HCT116 (cell line): ENCODE results near the gene APLN. TPM values are rescaled to one million over a fixed set of nuclear protein-coding genes. Genes with fewer than 3 reads are reported as not detected.

Source experiments
- ATAC-seq: fragments of 200-7000 bp; cut with Tn5 transposase; 2 replicates; pipeline ENCODE4 v1.9.1; 2020; ENCODE audit warnings: mild to moderate bottlenecking, moderate library complexity
- BruUV-seq: library from RNA; stranded (reverse); fragments of 400-500 nt; replicated peaks from 2 replicates; lab custom pipeline; 2021; lab: Mats Ljungman, UMichigan
- CTCF ChIA-PET: fragments of 300-600 bp; sonication (Branson Sonifier 250); formaldehyde crosslinking; loops from one replicate; lab custom pipeline; 2021; ENCODE audit warnings: antibody characterized with exemption; lab: Charles Lee
- POLR2A ChIA-PET: fragments of 300-600, 350-600 bp; sonication (Branson Sonifier 250); formaldehyde crosslinking; loops from one replicate; lab custom pipeline; 2021; ENCODE audit warnings: antibody characterized with exemption; lab: Charles Lee
- RAD21 ChIA-PET, 2 experiments: fragments of 300-600 bp; sonication (Branson Sonifier 250); formaldehyde crosslinking; loops; one replicate each; lab custom pipeline; 2023; ENCODE audit warnings: low total read pairs in 2 of 2; ENCODE audit not compliant: uncharacterized antibody in 2 of 2, unreplicated experiment in 2 of 2, low non-redundant PET in 1 of 2; lab: Charles Lee
- DNase-seq: peaks from one replicate; pipeline ENCODE4 v3.0.0-alpha.2; 2010; ENCODE audit warnings: low read depth, low spot score
- H2AFZ ChIP-seq: fragments of 200-600 bp; shearing (Covaris generic), sonication (generic); 2 replicates; pipeline ENCODE4 v1.6.1; 2017; ENCODE audit warnings: low read depth, mixed run types, mixed read lengths, antibody characterized with exemption, low read length; ENCODE audit not compliant: poor library complexity, severe bottlenecking
- H3K27ac ChIP-seq: 2 replicates; pipeline ENCODE4 v1.5.1; 2012; ENCODE audit warnings: low read depth, low read length
- H3K27me3 ChIP-seq: fragments of 200-600 bp; sonication (generic); 2 replicates; pipeline ENCODE4 v1.6.1; 2016; ENCODE audit warnings: mixed run types, low read length, mixed read lengths; ENCODE audit not compliant: insufficient read depth
- H3K36me3 ChIP-seq, 2 experiments: fragments of 200-500 bp in 1 of 2; fragments of 200-600 bp in 1 of 2; sonication (Bioruptor generic) in 1 of 2; sonication (generic) in 1 of 2; 2 replicates each; pipeline versions ENCODE4 v1.5.1 to v1.6.1; 2014 to 2016; ENCODE audit warnings: low read length in 2 of 2, inconsistent platforms in 1 of 2, mixed read lengths in 1 of 2, mixed run types in 1 of 2; ENCODE audit not compliant: insufficient read depth in 2 of 2, control insufficient read depth in 1 of 2
- H3K4me1 ChIP-seq, 2 experiments: fragments of 200-600 bp in 1 of 2; sonication (generic) in 1 of 2; 2 replicates each; pipeline versions ENCODE4 v1.5.1 to v1.6.1; 2012 to 2017; ENCODE audit warnings: low read length in 2 of 2, inconsistent platforms in 1 of 2, mild to moderate bottlenecking in 1 of 2, mixed read lengths in 1 of 2, mixed run types in 1 of 2, moderate library complexity in 1 of 2; ENCODE audit not compliant: insufficient read depth in 2 of 2, control insufficient read depth in 1 of 2
- H3K4me2 ChIP-seq: fragments of 200-600 bp; sonication (generic); 2 replicates; pipeline ENCODE4 v1.6.1; 2017; ENCODE audit warnings: mixed run types, low read length, mixed read lengths
- H3K4me3 ChIP-seq, 2 experiments: fragments of 200-600 bp in 1 of 2; sonication (generic) in 1 of 2; replicated peaks in 1 of 2; 2 replicates each; pipeline ENCODE4 v1.5.1; 2011 to 2016; ENCODE audit warnings: low read length in 2 of 2, control low read depth in 1 of 2, low read depth in 1 of 2, mild to moderate bottlenecking in 1 of 2, mixed read lengths in 1 of 2, mixed run types in 1 of 2
- H3K79me2 ChIP-seq: fragments of 200-600 bp; sonication (generic); 2 replicates; pipeline ENCODE4 v1.6.1; 2017; ENCODE audit warnings: mild to moderate bottlenecking, mixed run types, low read length, moderate library complexity, mixed read lengths; ENCODE audit not compliant: insufficient read depth
- H3K9ac ChIP-seq: fragments of 200-600 bp; sonication (generic); 2 replicates; pipeline ENCODE4 v1.6.1; 2016; ENCODE audit warnings: low read length, mixed read lengths
- H3K9me2 ChIP-seq: fragments of 200-600 bp; sonication (generic), shearing (Covaris generic); 2 replicates; pipeline ENCODE4 v1.6.1; 2017; ENCODE audit warnings: mixed run types, mild to moderate bottlenecking, moderate library complexity; ENCODE audit not compliant: insufficient read depth
- H3K9me3 ChIP-seq, 2 experiments: fragments of 200-500 bp in 1 of 2; fragments of 200-600 bp in 1 of 2; sonication (Bioruptor generic) in 1 of 2; sonication (generic) in 1 of 2; 2 replicates each; pipeline ENCODE4 v1.6.1; 2014 to 2017; ENCODE audit warnings: low read length in 2 of 2, mixed read lengths in 2 of 2, inconsistent platforms in 1 of 2, low read depth in 1 of 2, mild to moderate bottlenecking in 1 of 2, mixed run types in 1 of 2, moderate library complexity in 1 of 2; ENCODE audit not compliant: control insufficient read depth in 1 of 2, insufficient read depth in 1 of 2
- H4K20me1 ChIP-seq: fragments of 200-600 bp; sonication (generic), shearing (Covaris generic); 2 replicates; pipeline ENCODE4 v1.6.1; 2017; ENCODE audit warnings: mixed run types, mild to moderate bottlenecking, moderate library complexity; ENCODE audit not compliant: insufficient read depth
- CBX3 ChIP-seq: IDR thresholded peaks from 2 replicates; pipeline ENCODE4 v1.6.1; 2012; ENCODE audit warnings: low read depth
- MAX ChIP-seq: IDR thresholded peaks from 2 replicates; pipeline ENCODE4 v1.6.1; 2012
- ZFX ChIP-seq: fragments of 450-650 bp; IDR thresholded peaks from 2 replicates; pipeline ENCODE4 v1.6.1; 2017
- intact Hi-C: fragments of 100-400 bp; cut with micrococcal nuclease; formaldehyde crosslinking; loops from 2 replicates; pipeline ENCODE4 v1.10.0; 2022
- total RNA-seq: library from RNA; stranded (reverse); gene quantifications from one replicate; pipeline ENCODE4 v1.2.1, GENCODE V29; 2021; ENCODE audit not compliant: unreplicated experiment

APLN gene
- total RNA-seq, 1 experiment from 2014 or later = 0.22 TPM

- ChIA-PET POLR2A (no interaction called here), RAD21 (no interaction called here), CTCF (no interaction called here)
- Histone ChIP-seq H3K4me3 (no peak overlapping the region), H4K20me1 (no peaks in the 10 kb centered on the region), H3K79me2 (no peaks in the 10 kb centered on the region), H3K9ac (no peak overlapping the region), H3K4me2 (no peak overlapping the region), H3K27ac (no peak overlapping the region), H3K4me1 (peaks cover 5 to 8% of the 10 kb centered on the region in 2 experiments), H3K9me2 (no peaks in the 10 kb centered on the region), H3K36me3 (no peaks in the 10 kb centered on the region), H2AFZ (no peak overlapping the region), H3K9me3 (no peaks in the 10 kb centered on the region), H3K27me3 (no peaks in the 10 kb centered on the region)
- intact Hi-C loops = no loop called here
- DNase-seq (no peak), ATAC-seq (no peak)
- no TSS peak for BruUV-seq
- TF ChIP-seq ZFX = no peak
- no peak for TF ChIP-seq MAX
- no peak for TF ChIP-seq CBX3
These were observed 58.7 kb downstream of the APLN start for GRCh38 chrX:129596077-129596476.

Other genes with a start within 250 kb of the APLN start
- gene SMARCA1, start 131.5 kb downstream of the APLN start, total RNA-seq = 38.8 TPM
- gene OCRL, start 114.7 kb downstream of the APLN start, total RNA-seq = 19.8 TPM
- not detected for gene XPNPEP2, start 84.0 kb upstream of the APLN start, total RNA-seq
- 0.42 TPM for gene SASH3, start 125.0 kb upstream of the APLN start, total RNA-seq
- gene ZDHHC9, start 188.9 kb upstream of the APLN start, total RNA-seq = 18.9 TPM